Effector CD4-positive, alpha-beta T cell (primary cell): ENCODE measurements around the gene GCC1.

Source experiments
- DNase-seq: peaks from one replicate; pipeline ENCODE4 v3.0.0-alpha.2; 2020

The GCC1 gene

DNA sequence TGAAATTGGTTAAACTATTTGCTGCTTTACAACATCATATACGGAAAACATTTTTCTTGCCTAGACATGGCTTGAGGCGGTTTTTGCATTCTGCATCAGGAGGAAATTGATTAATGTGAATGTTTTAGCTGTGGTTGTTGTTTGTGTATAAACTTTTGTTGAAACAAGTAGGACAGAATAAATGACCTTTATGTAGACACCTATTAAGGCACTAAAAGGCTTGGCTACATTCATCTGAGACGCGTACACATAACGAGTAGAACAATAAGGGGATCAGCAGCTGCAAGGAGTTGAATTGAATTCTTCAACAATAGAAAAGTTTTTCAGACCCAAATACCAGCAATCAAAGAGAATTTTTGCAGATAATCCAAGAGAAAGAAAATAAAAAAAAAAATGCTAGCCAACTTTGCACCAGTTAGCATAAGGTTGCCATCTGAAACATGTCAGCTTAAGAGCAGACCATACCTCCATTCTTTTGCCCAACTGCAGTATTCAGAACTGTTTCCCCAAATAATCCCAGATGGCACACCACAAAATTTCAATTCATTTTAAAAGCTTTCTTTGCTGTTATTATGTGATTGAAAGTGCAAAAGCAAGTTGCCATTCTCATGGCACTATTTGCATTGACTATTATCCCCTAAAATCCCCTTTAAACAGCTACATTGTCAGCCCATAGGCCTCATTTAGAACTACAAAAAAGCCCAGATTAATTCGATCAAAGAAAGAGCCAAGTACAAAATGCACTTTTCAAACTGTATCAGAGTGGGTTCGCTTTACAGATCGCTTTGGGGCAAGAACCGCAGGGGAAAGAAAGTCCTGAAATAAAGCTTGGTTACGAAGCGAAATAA, 49.6 kb downstream of the GCC1 start:
- no peak for DNase-seq

DNA sequence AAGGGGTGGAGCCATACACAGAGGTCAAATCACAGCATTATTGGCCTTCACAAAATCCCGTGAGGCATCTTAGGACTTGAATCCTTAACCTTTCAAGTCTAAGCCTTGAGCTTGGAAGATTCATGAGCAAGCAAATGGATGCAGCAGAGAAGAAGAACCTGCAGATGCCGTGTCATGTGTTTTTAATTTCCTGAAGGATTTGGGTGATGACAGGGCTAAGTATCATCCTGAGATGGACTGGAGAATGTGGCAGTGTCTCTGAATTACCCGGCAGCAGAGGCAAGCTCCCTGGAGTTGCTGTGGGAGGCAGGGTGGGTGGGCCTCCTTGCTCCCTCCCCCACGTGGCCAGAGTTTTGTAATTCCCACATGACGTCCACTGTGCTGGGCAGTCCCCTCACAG, 50.8 kb downstream of the GCC1 start:
- DNase-seq, result no peak

DNA sequence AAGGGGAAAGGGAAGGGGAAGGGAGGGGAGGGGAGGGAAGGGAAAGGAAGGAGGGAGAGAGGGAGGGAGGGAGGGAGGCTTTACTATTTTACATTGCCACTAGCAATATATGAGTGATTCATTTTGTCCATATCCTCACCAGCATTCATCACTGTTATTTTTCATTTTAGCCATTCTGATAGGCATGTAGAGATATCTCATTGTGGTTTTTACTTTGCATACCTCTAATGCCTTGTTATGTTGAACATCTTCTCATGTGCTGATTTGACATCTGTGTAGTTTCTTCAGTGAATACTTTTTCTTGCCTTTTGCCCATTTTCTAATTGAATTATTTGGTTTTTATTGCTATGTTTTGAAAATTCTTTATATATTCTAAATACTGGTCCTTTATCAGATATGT, 52.7 kb downstream of the GCC1 start:
- no peak for DNase-seq

DNA sequence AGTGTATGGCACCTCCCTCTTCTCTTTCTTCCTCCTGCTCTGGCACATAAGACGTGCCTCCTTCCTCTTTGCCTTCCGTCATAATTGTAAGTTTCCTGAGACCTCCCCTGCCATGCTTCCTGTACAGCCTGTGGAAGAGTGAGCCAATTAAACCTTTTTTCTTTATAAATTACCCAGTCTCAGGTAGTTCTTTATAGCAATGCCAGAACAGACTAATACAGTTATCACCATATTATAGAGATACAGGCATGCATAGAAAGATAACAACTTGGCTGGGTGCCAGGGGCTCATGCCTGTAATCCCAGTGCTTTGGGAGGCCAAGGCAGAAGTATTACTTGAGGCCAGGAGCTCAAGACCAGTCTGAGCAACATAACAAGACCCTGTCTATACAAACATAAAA, 53.2 kb downstream of the GCC1 start:
- DNase-seq, result no peak
